Body of pancreas (tissue), 4 donors: Measurements from ENCODE around the gene CDH4.

Experiments used
- POLR2A ChIP-seq, 3 donors: fragments of 450-650 bp; IDR thresholded peaks; one replicate each; pipeline ENCODE4 v1.6.1; 2016; ENCODE audit warnings: antibody characterized with exemption in 3 of 3, mild to moderate bottlenecking in 2 of 3
- TF ChIP-seq, protein P1 (sequence below), 7 experiments: fragments of 450-650 bp in 4 of 7; fragments of 200-600 bp in 3 of 7; sonication (generic) in 3 of 7; IDR thresholded peaks; one replicate each; pipeline ENCODE4 v1.5.1; 2016 to 2019; ENCODE audit warnings: antibody characterized with exemption in 7 of 7

DNA sequence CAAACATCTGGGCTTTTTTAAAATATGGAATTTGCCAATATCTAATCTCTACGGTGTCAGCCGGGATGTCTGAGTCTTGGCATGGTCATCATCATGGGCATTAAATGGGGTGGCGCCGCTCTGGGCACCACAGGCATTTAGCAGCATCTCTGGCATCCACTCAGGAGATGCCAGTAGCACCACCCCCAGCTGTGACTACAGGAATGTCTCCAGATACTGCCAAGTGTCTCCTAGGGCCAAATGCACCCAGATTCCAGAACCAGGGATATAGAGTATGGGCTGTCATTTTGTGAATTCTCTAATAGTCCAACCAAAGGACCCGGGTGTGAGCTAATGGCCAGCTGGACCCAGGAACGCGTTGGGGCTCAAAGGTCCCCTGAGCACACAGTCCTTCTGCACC, 452.6 kb downstream of the CDH4 start:
- TF ChIP-seq, protein P1, sequence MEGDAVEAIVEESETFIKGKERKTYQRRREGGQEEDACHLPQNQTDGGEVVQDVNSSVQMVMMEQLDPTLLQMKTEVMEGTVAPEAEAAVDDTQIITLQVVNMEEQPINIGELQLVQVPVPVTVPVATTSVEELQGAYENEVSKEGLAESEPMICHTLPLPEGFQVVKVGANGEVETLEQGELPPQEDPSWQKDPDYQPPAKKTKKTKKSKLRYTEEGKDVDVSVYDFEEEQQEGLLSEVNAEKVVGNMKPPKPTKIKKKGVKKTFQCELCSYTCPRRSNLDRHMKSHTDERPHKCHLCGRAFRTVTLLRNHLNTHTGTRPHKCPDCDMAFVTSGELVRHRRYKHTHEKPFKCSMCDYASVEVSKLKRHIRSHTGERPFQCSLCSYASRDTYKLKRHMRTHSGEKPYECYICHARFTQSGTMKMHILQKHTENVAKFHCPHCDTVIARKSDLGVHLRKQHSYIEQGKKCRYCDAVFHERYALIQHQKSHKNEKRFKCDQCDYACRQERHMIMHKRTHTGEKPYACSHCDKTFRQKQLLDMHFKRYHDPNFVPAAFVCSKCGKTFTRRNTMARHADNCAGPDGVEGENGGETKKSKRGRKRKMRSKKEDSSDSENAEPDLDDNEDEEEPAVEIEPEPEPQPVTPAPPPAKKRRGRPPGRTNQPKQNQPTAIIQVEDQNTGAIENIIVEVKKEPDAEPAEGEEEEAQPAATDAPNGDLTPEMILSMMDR (IDR thresholded peaks at IDR 0.05): no peak
- no peak for TF ChIP-seq POLR2A (IDR thresholded peaks at IDR 0.05)
